Glutamatergic neuron (in vitro differentiated cells): Measurements from ENCODE around the gene PPP1R26. TPM values are rescaled to one million over a fixed set of nuclear protein-coding genes. Genes with fewer than 3 reads are reported as not detected.
"Not testable (repeated sequence)": the region's sequence is repeated elsewhere in the genome, so short reads cannot be mapped to it uniquely, and the experiment has no call there.

ENCODE experiments used
- DNase-seq: peaks from one replicate; pipeline ENCODE4 v3.0.0; 2022
- H3K27ac Mint-ChIP-seq: one replicate; pipeline ENCODE4 v1.8.0; 2020; ENCODE audit warnings: mild to moderate bottlenecking, mixed read lengths, inconsistent platforms; ENCODE audit not compliant: unreplicated experiment
- H3K27me3 Mint-ChIP-seq: one replicate; pipeline ENCODE4 v1.8.0; 2020; ENCODE audit warnings: mild to moderate bottlenecking, moderate library complexity, mixed read lengths, inconsistent platforms; ENCODE audit not compliant: unreplicated experiment
- H3K36me3 Mint-ChIP-seq: one replicate; pipeline ENCODE4 v1.8.0; 2020; ENCODE audit warnings: mild to moderate bottlenecking, mixed read lengths, inconsistent platforms; ENCODE audit not compliant: unreplicated experiment
- H3K4me1 Mint-ChIP-seq: one replicate; pipeline ENCODE4 v1.8.0; 2020; ENCODE audit warnings: mild to moderate bottlenecking, low read depth, mixed read lengths, inconsistent platforms; ENCODE audit not compliant: unreplicated experiment
- H3K4me3 Mint-ChIP-seq: one replicate; pipeline ENCODE4 v1.8.0; 2020; ENCODE audit warnings: mild to moderate bottlenecking, mixed read lengths, inconsistent platforms; ENCODE audit not compliant: unreplicated experiment
- H3K9me3 Mint-ChIP-seq: one replicate; pipeline ENCODE4 v1.8.0; 2020; ENCODE audit warnings: mild to moderate bottlenecking, moderate library complexity, mixed read lengths, inconsistent platforms; ENCODE audit not compliant: unreplicated experiment
- total RNA-seq: library from RNA; stranded (reverse); fragmentation: NEBNext Ultra II Directional; extraction: Animal tissue kit (Norgen Biotek cat#: 25700); gene quantifications from one replicate; pipeline ENCODE4 v1.2.1, GENCODE V29; 2021; ENCODE audit not compliant: unreplicated experiment
- TF ChIP-seq, protein P1 (sequence below): fragments of 200-600 bp; sonication (generic); IDR thresholded peaks from one replicate; pipeline ENCODE4 v1.5.0; 2021; ENCODE audit not compliant: partially characterized antibody, unreplicated experiment

The PPP1R26 gene
- total RNA-seq, 1 donor from 2014 or later, result 22.2 TPM

DNA sequence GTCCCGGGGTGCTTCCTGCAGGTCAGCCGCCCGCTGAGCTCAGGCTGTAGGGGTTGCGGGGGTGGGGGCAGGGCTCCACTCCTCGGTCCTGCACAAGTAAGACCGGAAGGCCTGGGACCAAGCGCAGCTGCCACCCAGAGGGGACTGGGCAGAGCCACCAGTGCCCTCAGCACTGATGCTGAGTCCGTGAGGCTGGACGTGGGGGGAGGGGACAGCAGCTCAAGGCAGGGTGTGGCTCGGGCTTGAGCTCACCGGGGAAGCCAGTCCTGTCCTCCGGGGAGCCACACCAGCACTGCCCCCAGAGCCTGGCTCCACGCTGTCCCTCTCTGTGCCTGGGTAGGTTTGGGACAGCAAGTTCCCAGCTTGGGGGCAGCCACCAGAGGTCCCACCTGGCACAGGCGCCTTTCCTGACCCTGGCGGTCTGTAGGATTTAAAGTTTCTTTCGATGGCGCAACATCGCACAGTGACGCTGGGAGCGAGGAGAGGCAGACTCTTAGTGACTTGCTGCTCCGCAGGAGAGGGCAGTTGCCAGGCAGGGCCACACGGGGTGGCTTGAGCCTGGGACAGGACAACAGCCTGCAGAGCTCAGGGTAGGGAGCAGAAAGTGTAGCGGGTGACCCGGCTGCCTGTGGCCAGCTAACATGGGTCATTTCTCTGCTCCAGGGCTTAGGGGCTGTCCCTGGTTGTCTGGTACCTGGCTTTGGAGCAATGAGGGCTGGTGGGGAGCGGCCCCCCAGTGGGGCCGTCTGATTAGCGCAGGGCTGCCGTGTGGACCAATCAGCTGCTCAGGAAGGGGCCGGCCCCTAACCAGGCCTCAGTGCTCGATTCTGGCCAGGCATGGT is 47.4 kb downstream of the PPP1R26 start:
- TF ChIP-seq, protein P1, sequence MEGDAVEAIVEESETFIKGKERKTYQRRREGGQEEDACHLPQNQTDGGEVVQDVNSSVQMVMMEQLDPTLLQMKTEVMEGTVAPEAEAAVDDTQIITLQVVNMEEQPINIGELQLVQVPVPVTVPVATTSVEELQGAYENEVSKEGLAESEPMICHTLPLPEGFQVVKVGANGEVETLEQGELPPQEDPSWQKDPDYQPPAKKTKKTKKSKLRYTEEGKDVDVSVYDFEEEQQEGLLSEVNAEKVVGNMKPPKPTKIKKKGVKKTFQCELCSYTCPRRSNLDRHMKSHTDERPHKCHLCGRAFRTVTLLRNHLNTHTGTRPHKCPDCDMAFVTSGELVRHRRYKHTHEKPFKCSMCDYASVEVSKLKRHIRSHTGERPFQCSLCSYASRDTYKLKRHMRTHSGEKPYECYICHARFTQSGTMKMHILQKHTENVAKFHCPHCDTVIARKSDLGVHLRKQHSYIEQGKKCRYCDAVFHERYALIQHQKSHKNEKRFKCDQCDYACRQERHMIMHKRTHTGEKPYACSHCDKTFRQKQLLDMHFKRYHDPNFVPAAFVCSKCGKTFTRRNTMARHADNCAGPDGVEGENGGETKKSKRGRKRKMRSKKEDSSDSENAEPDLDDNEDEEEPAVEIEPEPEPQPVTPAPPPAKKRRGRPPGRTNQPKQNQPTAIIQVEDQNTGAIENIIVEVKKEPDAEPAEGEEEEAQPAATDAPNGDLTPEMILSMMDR, result no peak
- Mint-ChIP-seq H3K27me3 (peaks cover 2% of the 10 kb centered on the region), H3K27ac (no peak overlapping the region), H3K9me3 (no peaks in the 10 kb centered on the region), H3K36me3 (no peaks in the 10 kb centered on the region), H3K4me3 (no peak overlapping the region), H3K4me1 (no peaks in the 10 kb centered on the region)
- peak; percentile 25 for DNase-seq

DNA sequence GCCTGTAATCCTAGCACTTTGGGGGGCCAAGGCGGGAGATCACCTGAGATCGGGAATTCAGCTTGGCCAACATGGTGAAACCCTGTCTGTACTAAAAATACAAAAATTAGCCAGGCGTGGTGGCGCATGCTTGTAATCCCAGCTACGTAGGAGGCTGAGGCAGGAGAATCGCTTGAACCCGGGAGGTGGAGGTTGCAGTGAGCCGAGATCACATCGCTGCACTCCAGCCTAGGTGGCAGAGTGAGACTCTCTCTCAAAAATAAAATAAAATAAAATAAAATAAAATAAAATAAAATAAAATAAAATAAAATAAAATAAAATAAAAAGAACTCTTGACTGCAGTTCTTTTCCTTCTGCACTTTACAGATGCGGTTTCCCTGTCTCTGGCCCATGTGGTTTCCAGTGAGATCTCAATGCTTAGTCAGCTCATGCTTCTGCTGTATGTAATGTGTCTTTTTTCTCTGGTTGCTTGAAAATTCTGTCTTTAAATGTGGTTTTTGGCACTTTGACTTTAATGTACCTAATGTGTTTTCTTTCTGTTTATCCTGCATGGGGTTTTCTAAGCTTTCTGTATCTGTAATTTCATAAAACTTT is 49.4 kb downstream of the PPP1R26 start:
- H3K27me3 Mint-ChIP-seq, DNase-seq, H3K27ac Mint-ChIP-seq, H3K4me1 Mint-ChIP-seq, H3K9me3 Mint-ChIP-seq, H3K4me3 Mint-ChIP-seq, H3K36me3 Mint-ChIP-seq: not testable (repeated sequence)

DNA sequence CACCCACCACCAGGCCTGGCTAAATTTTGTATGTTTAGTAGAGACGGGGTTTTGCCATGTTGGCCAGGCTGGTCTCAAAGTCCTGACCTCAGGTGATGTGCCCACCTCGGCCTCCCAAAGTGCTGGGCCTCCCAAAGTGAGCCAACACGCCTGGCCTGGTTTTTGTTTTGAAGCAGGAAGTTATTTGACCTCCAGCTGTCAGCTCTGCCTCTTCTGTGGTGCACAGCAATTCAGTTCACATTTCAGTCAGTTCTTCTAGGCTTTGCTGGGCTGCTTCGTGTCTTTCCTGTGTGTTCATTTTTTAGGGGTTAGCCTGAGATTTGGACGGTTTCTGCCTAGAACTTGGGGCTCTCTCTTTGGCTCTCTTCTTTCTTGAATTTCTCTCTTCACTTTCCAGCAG is 50.6 kb downstream of the PPP1R26 start:
- no peak for DNase-seq
- Mint-ChIP-seq H3K27ac (no peak overlapping the region), H3K4me3 (no peak overlapping the region)

DNA sequence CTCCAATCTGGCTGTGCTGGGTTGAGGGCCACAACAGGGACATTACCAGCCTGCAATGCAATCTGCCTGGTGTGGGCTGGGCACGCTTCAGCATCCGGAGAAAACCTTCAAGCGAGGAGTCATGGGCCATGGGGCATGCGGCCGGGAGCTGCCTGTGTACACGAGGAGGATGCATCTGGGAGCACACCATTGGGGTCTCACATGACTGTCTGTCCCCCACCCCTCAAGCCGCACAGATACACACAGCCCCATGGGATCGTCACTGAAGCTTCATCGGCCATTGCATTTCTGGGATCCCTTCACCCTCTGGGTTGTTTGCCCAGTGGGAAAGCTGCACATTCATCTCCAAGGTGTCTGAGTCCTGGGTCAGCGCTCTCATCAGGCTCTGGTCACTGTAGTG is 51.5 kb downstream of the PPP1R26 start:
- H3K9me3 Mint-ChIP-seq, result no peaks in the 10 kb centered on the region
- H3K4me1 Mint-ChIP-seq, result peaks cover 9% of the 10 kb centered on the region
- no peaks in the 10 kb centered on the region for H3K36me3 Mint-ChIP-seq
- TF ChIP-seq, protein P1, result no peak
- no peak overlapping the region for H3K4me3 Mint-ChIP-seq
- H3K27ac Mint-ChIP-seq, result no peak overlapping the region
- no peak for DNase-seq
- H3K27me3 Mint-ChIP-seq, result peaks cover 4% of the 10 kb centered on the region

More for the DNA sequence above, 50.6 kb downstream of the PPP1R26 start:
- Mint-ChIP-seq H3K27me3 (peaks cover 4% of the 10 kb centered on the region), H3K36me3 (no peaks in the 10 kb centered on the region), H3K4me1 (peaks cover 9% of the 10 kb centered on the region), H3K9me3 (no peaks in the 10 kb centered on the region)
- TF ChIP-seq, protein P1, result no peak

DNA sequence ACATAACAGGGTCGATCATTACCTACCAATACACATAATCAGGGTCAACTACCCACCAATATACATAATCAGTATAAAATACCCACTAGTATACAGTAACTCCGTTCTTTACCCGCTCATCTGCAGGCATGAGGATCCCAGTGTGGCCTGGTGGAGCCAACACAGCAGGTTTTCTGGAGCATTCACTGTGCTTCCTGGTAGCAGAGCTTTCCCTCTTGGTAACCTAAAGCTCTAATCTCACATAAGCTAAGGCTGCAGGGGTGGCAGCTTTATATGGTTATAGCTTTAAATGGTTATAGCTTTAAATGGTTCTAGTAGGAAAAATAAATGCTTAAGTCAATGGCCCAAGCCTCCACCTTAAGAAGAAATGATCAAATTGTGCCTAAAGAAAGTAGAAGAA is 53.5 kb downstream of the PPP1R26 start:
- TF ChIP-seq, protein P1, result no peak
- no peak overlapping the region for H3K27ac Mint-ChIP-seq
- no peak for DNase-seq
- peaks cover 9% of the 10 kb centered on the region for H3K4me1 Mint-ChIP-seq
- H3K9me3 Mint-ChIP-seq, result no peaks in the 10 kb centered on the region
- no peaks in the 10 kb centered on the region for H3K36me3 Mint-ChIP-seq
- H3K27me3 Mint-ChIP-seq, result peaks cover 4% of the 10 kb centered on the region
- no peak overlapping the region for H3K4me3 Mint-ChIP-seq
